Tibial artery (tissue), 4 donors: Measurements from ENCODE around the gene SLC49A4.

Experiments used
- DNase-seq, 2 donors: peaks; one replicate each; pipeline ENCODE4 v3.0.0-alpha.2; 2019
- H3K27ac ChIP-seq, 2 donors: fragments of 200-600 bp; sonication (generic) in 1 of 2; 1 replicate in 1 of 2; 2 replicates in 1 of 2; pipeline ENCODE4 v1.5.1; 2018 to 2019; ENCODE audit warnings: mild to moderate bottlenecking in 1 of 2
- H3K27me3 ChIP-seq, 2 donors: fragments of 200-600 bp; sonication (generic) in 1 of 2; one replicate each; pipeline versions ENCODE4 v1.5.1 to v1.6.0; 2016 to 2019
- H3K36me3 ChIP-seq, 3 donors: fragments of 200-600 bp; sonication (generic) in 2 of 3; one replicate each; pipeline ENCODE4 v1.5.1; 2016 to 2019; ENCODE audit warnings: mild to moderate bottlenecking in 2 of 3
- H3K4me1 ChIP-seq, 4 donors: fragments of 200-600 bp; sonication (generic) in 2 of 4; 1 replicate in 3 of 4; 2 replicates in 1 of 4; pipeline ENCODE4 v1.5.1; 2016 to 2019
- H3K4me3 ChIP-seq, 2 donors: fragments of 200-600 bp; sonication (generic) in 1 of 2; 1 replicate in 1 of 2; 2 replicates in 1 of 2; pipeline ENCODE4 v1.5.1; 2018 to 2019; ENCODE audit warnings: mild to moderate bottlenecking in 2 of 2
- H3K9me3 ChIP-seq, 3 donors: fragments of 200-600 bp; sonication (generic) in 1 of 3; one replicate each; pipeline ENCODE4 v1.5.1; 2016 to 2019
- CTCF ChIP-seq, 2 experiments: fragments of 200-600 bp in 1 of 2; fragments of 450-650 bp in 1 of 2; IDR thresholded peaks; one replicate each; pipeline ENCODE4 v1.5.1; 2017 to 2019; ENCODE audit warnings: antibody characterized with exemption in 2 of 2, mild to moderate bottlenecking in 1 of 2, moderate library complexity in 1 of 2
- intact Hi-C: fragments of 100-400 bp; cut with DNase I; formaldehyde crosslinking; loops from one replicate; pipeline ENCODE4 v1.15.0; 2023; ENCODE audit warnings: low total_unique reads

SLC49A4 gene

GRCh38 chr3:122789585-122790273 is 5.1 kb upstream of the SLC49A4 start:
- no peaks in the 10 kb centered on the region for H3K9me3 ChIP-seq
- H3K27ac ChIP-seq, result no peak overlapping the region
- peaks cover 0 to 6% (median 3%) of the 10 kb centered on the region in 4 donors for H3K4me1 ChIP-seq
- H3K27me3 ChIP-seq, result no peaks in the 10 kb centered on the region
- no peak for DNase-seq
- intact Hi-C loops, result no loop called here
- H3K4me3 ChIP-seq, result no peak overlapping the region
- TF ChIP-seq CTCF (IDR thresholded peaks at IDR 0.05), result no peak
- no peaks in the 10 kb centered on the region for H3K36me3 ChIP-seq

- no peak for TF ChIP-seq CTCF (IDR thresholded peaks at IDR 0.05)
- DNase-seq, result peak; percentile 95 to 96
- intact Hi-C loops, result no loop called here
Measured at GRCh38 chr3:122793568-122794416, 1.1 kb upstream of the SLC49A4 start, which contains the start of gene HSPBAP1. TSS of gene HSPBAP1 (minus strand) at chr3:122793831. CDS start at chr3:122793680, 151 bp downstream.

GRCh38 chr3:122794483-122794778 is 438 bp upstream of the SLC49A4 start:
- no peak for DNase-seq
- TF ChIP-seq CTCF (IDR thresholded peaks at IDR 0.05), result no peak
- H3K36me3 ChIP-seq, result no peaks in the 10 kb centered on the region
- H3K4me1 ChIP-seq, result peaks cover 0 to 24% (median 14%) of the 10 kb centered on the region in 4 donors
- no peaks in the 10 kb centered on the region for H3K27me3 ChIP-seq
- intact Hi-C loops, result no loop called here
- H3K27ac ChIP-seq, result peak overlapping the region; percentile 99
- H3K4me3 ChIP-seq, result peak overlapping the region; percentile 96
- H3K9me3 ChIP-seq, result no peaks in the 10 kb centered on the region

More at GRCh38 chr3:122793568-122794416, 1.1 kb upstream of the SLC49A4 start, which contains the start of gene HSPBAP1:
- H3K9me3 ChIP-seq, result no peaks in the 10 kb centered on the region
- H3K4me3 ChIP-seq, result peak within 1 kb of the TSS; percentile 96
- peak within 1 kb of the TSS; percentile 99 for H3K27ac ChIP-seq
- peaks cover 0 to 24% (median 14%) of the 10 kb centered on the region in 4 donors for H3K4me1 ChIP-seq
- H3K27me3 ChIP-seq, result no peaks in the 10 kb centered on the region
- H3K36me3 ChIP-seq, result no peaks in the 10 kb centered on the region

- Histone ChIP-seq H3K27ac (peak overlapping the region; percentile 99), H3K27me3 (no peaks in the 10 kb centered on the region), H3K9me3 (no peaks in the 10 kb centered on the region), H3K4me3 (peak overlapping the region; percentile 96), H3K4me1 (peaks cover 0 to 24% (median 14%) of the 10 kb centered on the region in 4 donors), H3K36me3 (no peaks in the 10 kb centered on the region)
- no peak for DNase-seq
- intact Hi-C loops, result no loop called here
- no peak for TF ChIP-seq CTCF (IDR thresholded peaks at IDR 0.05)
Measured at GRCh38 chr3:122795674-122796195, 866 bp downstream of the SLC49A4 start.

GRCh38 chr3:122797291-122797690 is 2.4 kb downstream of the SLC49A4 start:
- Histone ChIP-seq H3K36me3 (no peaks in the 10 kb centered on the region), H3K4me3 (no peak overlapping the region), H3K4me1 (peaks cover 0 to 24% (median 14%) of the 10 kb centered on the region in 4 donors), H3K27me3 (no peaks in the 10 kb centered on the region), H3K27ac (no peak overlapping the region), H3K9me3 (no peaks in the 10 kb centered on the region)
- DNase-seq, result no peak
- intact Hi-C loops, result no loop called here
- no peak for TF ChIP-seq CTCF (IDR thresholded peaks at IDR 0.05)
